GM10266 (cell line): ENCODE results near the gene PPOX.
A peak's percentile ranks its signal among the peaks of the same experiment; 100 is the strongest.

Experiments
- DNase-seq: peaks from one replicate; pipeline ENCODE4 v3.0.0; 2012; ENCODE audit errors: extremely low spot score
- CTCF ChIP-seq: IDR thresholded peaks from 2 replicates; pipeline ENCODE4 v1.5.1; 2012; ENCODE audit warnings: mild to moderate bottlenecking, low read depth; ENCODE audit not compliant: control insufficient read depth, insufficient read depth; ENCODE audit errors: missing control alignments

Gene PPOX

GRCh38 chr1:161188381-161188780 is 22.2 kb downstream of the PPOX start:
- no peak for TF ChIP-seq CTCF

DNA sequence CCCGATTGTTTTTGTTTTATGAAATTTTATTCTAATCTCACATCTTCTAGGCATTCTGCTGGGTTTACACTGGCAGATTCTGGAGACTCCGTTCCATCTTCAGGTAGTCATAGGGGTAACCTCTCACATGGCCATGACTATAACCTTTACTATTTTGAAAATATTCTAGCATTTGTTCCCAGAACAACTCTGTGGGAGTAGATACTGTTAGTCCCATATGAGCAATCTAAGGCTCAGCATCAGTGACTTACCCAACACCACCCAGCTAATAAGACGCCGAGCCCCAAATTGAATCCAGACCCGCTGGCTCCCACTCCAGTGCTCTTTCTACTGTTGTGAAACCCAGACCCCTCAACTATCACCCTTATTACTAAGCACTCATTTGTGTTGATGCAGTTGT is 22.8 kb downstream of the PPOX start:
- TF ChIP-seq CTCF = no peak
- DNase-seq = no peak

More at GRCh38 chr1:161188381-161188780, 22.2 kb downstream of the PPOX start:
- no peak for DNase-seq

- no peak for TF ChIP-seq CTCF
- DNase-seq = no peak
These were observed 24.8 kb downstream of the PPOX start for GRCh38 chr1:161190962-161191521.

GRCh38 chr1:161191971-161192370 is 25.7 kb downstream of the PPOX start:
- TF ChIP-seq CTCF = no peak
- no peak for DNase-seq

GRCh38 chr1:161192476-161193465 is 26.5 kb downstream of the PPOX start:
- TF ChIP-seq CTCF = peak; percentile 96
- peak; percentile 78 for DNase-seq

DNA sequence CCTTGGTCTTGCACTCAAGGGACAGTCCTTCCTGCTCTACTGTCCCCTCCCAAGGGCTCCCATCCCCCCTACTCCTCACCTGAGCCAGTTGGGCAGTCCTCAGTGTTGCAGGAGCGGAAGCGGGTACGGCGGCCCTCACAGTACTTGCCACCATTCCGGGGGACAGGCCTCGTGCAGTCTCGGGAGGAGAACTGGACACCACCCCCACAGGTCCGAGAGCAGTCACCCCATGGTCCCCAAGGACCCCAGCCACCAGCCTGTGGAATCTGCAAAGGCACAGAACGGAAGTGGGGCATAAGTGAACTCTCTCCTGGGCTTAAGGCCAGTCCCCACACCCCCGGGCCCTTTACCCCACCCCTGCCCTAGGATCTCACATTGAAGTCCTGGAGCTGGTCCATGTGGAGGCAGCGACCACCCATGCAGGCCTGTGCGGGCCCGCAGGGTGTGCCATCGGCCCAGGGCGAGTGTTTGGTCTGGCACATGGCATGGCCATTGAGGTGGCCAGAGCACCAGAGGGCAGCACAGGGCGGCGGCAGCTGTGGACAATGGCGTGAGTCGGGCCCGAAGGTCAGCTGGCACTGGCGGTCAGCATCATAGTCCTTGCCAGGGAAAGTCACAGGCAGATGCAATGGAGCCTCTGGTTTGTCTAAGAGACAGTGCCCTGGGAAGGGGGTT is 27.5 kb downstream of the PPOX start:
- no peak for DNase-seq
- TF ChIP-seq CTCF = no peak
